Astrocyte (in vitro differentiated cells and primary cell): ENCODE data around the gene PTPRD.

Experiments used
- EZH2 ChIP-seq: IDR thresholded peaks from 2 replicates; pipeline ENCODE4 v1.6.1; 2012; ENCODE audit warnings: mild to moderate bottlenecking, low read length, inconsistent platforms; ENCODE audit not compliant: insufficient read depth
- TF ChIP-seq, protein P1 (sequence below): IDR thresholded peaks from 2 replicates; pipeline ENCODE4 v1.5.1; 2011; ENCODE audit warnings: low read depth, mild to moderate bottlenecking, inconsistent platforms, low read length, moderate library complexity; ENCODE audit not compliant: insufficient read depth

GRCh38 chr9:9133526-9133925, 1479.3 kb downstream of the PTPRD start:
- TF ChIP-seq, protein P1, sequence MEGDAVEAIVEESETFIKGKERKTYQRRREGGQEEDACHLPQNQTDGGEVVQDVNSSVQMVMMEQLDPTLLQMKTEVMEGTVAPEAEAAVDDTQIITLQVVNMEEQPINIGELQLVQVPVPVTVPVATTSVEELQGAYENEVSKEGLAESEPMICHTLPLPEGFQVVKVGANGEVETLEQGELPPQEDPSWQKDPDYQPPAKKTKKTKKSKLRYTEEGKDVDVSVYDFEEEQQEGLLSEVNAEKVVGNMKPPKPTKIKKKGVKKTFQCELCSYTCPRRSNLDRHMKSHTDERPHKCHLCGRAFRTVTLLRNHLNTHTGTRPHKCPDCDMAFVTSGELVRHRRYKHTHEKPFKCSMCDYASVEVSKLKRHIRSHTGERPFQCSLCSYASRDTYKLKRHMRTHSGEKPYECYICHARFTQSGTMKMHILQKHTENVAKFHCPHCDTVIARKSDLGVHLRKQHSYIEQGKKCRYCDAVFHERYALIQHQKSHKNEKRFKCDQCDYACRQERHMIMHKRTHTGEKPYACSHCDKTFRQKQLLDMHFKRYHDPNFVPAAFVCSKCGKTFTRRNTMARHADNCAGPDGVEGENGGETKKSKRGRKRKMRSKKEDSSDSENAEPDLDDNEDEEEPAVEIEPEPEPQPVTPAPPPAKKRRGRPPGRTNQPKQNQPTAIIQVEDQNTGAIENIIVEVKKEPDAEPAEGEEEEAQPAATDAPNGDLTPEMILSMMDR, result no peak
- no peak for TF ChIP-seq EZH2
